Esophagus squamous epithelium (tissue), 5 donors: Measurements from ENCODE around the gene RASA3. TPM values are rescaled to one million over a fixed set of nuclear protein-coding genes. Genes with fewer than 3 reads are reported as not detected.
"Not testable (repeated sequence)": the region's sequence is repeated elsewhere in the genome, so short reads cannot be mapped to it uniquely, and the experiment has no call there.

Source experiments
- DNase-seq: peaks from one replicate; lab custom pipeline; 2025; lab: John Stamatoyannopoulos, UW
- H3K27ac ChIP-seq, 4 donors: fragments of 200-600 bp; sonication (generic); one replicate each; pipeline ENCODE4 v1.5.1; 2016 to 2019; ENCODE audit warnings: mild to moderate bottlenecking in 1 of 4
- H3K27me3 ChIP-seq, 4 donors: fragments of 200-600 bp; sonication (generic); 1 replicate in 3 of 4; 2 replicates in 1 of 4; pipeline versions ENCODE4 v1.5.1 to v1.6.0; 2017 to 2021; ENCODE audit warnings: antibody characterized with exemption in 1 of 4
- H3K36me3 ChIP-seq, 3 donors: fragments of 200-600 bp; sonication (generic); one replicate each; pipeline ENCODE4 v1.5.1; 2016 to 2019
- H3K4me1 ChIP-seq, 3 donors: fragments of 200-600 bp; sonication (generic); one replicate each; pipeline ENCODE4 v1.5.1; 2017 to 2019
- H3K4me3 ChIP-seq, 4 donors: fragments of 200-600 bp; sonication (generic); 1 replicate in 3 of 4; 2 replicates in 1 of 4; pipeline ENCODE4 v1.5.1; 2016 to 2019; ENCODE audit warnings: mild to moderate bottlenecking in 2 of 4, moderate library complexity in 1 of 4
- H3K9me3 ChIP-seq, 3 donors: fragments of 200-600 bp; sonication (generic); one replicate each; pipeline ENCODE4 v1.5.1; 2016 to 2019
- POLR2A ChIP-seq, 4 donors: fragments of 450-650 bp; IDR thresholded peaks; one replicate each; pipeline ENCODE4 v1.6.1; 2017; ENCODE audit warnings: antibody characterized with exemption in 4 of 4, mild to moderate bottlenecking in 4 of 4, moderate library complexity in 3 of 4
- WGBS, 2 donors: methylation state at CpG; one replicate each; pipeline ENCODE4 v1.1.5; 2018; 5-methylcytosine and 5-hydroxymethylcytosine counted together
- intact Hi-C: fragments of 100-400 bp; cut with DNase I; formaldehyde crosslinking; loops from one replicate; pipeline ENCODE4 v1.15.0; 2022
- total RNA-seq, 4 donors: library from RNA; depleted of rRNA; stranded (reverse); fragments of >200 nt; gene quantifications; one replicate each; pipeline ENCODE4 v1.1.0, GENCODE V29; 2016
- TF ChIP-seq, protein P1 (sequence below), 6 experiments: fragments of 450-650 bp in 4 of 6; fragments of 200-600 bp in 2 of 6; sonication (generic) in 2 of 6; IDR thresholded peaks; one replicate each; pipeline ENCODE4 v1.5.1; 2016 to 2019; ENCODE audit warnings: antibody characterized with exemption in 6 of 6, mild to moderate bottlenecking in 4 of 6, moderate library complexity in 4 of 6
- donor health status: DM: yes; HTN: yes; CAD: no.

The RASA3 gene, protein sequence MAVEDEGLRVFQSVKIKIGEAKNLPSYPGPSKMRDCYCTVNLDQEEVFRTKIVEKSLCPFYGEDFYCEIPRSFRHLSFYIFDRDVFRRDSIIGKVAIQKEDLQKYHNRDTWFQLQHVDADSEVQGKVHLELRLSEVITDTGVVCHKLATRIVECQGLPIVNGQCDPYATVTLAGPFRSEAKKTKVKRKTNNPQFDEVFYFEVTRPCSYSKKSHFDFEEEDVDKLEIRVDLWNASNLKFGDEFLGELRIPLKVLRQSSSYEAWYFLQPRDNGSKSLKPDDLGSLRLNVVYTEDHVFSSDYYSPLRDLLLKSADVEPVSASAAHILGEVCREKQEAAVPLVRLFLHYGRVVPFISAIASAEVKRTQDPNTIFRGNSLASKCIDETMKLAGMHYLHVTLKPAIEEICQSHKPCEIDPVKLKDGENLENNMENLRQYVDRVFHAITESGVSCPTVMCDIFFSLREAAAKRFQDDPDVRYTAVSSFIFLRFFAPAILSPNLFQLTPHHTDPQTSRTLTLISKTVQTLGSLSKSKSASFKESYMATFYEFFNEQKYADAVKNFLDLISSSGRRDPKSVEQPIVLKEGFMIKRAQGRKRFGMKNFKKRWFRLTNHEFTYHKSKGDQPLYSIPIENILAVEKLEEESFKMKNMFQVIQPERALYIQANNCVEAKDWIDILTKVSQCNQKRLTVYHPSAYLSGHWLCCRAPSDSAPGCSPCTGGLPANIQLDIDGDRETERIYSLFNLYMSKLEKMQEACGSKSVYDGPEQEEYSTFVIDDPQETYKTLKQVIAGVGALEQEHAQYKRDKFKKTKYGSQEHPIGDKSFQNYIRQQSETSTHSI
- 1 to 10 TPM; 1.4 to 8.8 (median 3.1) TPM for total RNA-seq

- H3K4me1 ChIP-seq: peaks cover 31 to 55% (median 33%) of the 10 kb centered on the region in 3 donors
- DNase-seq: no peak
- no CpG with 5 or more reads among the region's 81 CpGs for WGBS, 2 donors
Observed at GRCh38 chr13:114132419-114133121, at the start of gene RASA3. Gene RASA3 (minus strand): TSS chr13:114132623. CDS start chr13:114132489, 134 bp downstream.

GRCh38 chr13:114179087-114179658 lies 46.8 kb upstream of the RASA3 start, which contains the start of gene CFAP97D2:
Gene CFAP97D2 (plus strand): TSS chr13:114179257. CDS start chr13:114179331, 74 bp downstream.
- no peak for DNase-seq

More at GRCh38 chr13:114132419-114133121, at the start of gene RASA3:
- Histone ChIP-seq H3K9me3 (no peaks in the 10 kb centered on the region), H3K36me3 (no peaks in the 10 kb centered on the region), H3K27ac (peak within 1 kb of the TSS; percentile 75 to 86 (median 84)), H3K4me3 (peak within 1 kb of the TSS; percentile 57 to 84 (median 74)), H3K27me3 (peaks cover 0 to 26% (median 0%) of the 10 kb centered on the region in 4 donors)
- intact Hi-C loops: no loop called here
- TF ChIP-seq POLR2A (IDR thresholded peaks at IDR 0.05): peak in 2 of 4 donors; percentile 74 to 80
- TF ChIP-seq, protein P1, sequence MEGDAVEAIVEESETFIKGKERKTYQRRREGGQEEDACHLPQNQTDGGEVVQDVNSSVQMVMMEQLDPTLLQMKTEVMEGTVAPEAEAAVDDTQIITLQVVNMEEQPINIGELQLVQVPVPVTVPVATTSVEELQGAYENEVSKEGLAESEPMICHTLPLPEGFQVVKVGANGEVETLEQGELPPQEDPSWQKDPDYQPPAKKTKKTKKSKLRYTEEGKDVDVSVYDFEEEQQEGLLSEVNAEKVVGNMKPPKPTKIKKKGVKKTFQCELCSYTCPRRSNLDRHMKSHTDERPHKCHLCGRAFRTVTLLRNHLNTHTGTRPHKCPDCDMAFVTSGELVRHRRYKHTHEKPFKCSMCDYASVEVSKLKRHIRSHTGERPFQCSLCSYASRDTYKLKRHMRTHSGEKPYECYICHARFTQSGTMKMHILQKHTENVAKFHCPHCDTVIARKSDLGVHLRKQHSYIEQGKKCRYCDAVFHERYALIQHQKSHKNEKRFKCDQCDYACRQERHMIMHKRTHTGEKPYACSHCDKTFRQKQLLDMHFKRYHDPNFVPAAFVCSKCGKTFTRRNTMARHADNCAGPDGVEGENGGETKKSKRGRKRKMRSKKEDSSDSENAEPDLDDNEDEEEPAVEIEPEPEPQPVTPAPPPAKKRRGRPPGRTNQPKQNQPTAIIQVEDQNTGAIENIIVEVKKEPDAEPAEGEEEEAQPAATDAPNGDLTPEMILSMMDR (IDR thresholded peaks at IDR 0.05): no peak

DNA sequence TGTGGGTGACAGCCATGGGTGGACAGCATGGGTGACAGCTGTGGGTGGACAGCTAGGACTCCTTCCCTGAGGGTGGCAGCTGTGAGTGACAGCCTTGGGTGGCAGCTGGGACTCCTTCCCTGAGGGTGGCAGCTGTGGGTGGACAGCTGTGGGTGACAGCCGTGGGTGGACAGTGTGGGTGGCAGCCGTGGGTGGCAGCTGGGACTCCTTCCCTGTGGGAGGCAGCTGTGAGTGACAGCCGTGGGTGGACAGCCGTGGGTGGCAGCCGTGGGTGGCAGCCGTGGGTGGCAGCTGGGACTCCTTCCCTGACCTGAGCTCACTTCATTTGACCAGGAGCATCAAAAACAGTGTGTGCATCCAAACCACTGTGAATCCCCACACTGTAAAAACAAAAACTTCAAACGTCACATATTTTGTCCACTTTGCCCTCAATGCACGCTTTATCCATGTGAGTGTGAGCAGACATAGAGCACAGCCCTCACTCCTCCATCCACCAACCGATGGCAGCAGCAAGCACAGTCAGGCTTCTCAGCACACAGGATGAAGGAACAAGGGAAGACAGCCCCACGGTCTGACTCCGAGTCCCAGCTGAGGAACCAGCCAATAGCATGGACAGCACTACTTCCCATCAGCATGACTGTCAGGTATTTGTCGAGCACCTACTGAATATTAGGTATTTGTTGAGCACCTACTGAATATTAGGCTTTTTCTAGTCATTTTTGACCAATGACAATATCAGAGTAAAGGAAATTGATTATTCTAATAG lies 45.0 kb upstream of the RASA3 start:
- Histone ChIP-seq H3K4me1 (no peaks in the 10 kb centered on the region), H3K9me3 (peaks cover 0 to 13% (median 0%) of the 10 kb centered on the region in 3 donors), H3K36me3 (no peaks in the 10 kb centered on the region), H3K27ac (no peak overlapping the region), H3K27me3 (peaks cover 0 to 21% (median 0%) of the 10 kb centered on the region in 4 donors), H3K4me3 (no peak overlapping the region)
- no peak for DNase-seq
- no peak for TF ChIP-seq POLR2A (IDR thresholded peaks at IDR 0.05)
- TF ChIP-seq, protein P1 (IDR thresholded peaks at IDR 0.05): no peak
- intact Hi-C loops: no loop called here
- WGBS, 2 donors: 55 to 61% methylated on average over 3 to 6 of the region's 12 CpGs

More at GRCh38 chr13:114179087-114179658, 46.8 kb upstream of the RASA3 start, which contains the start of gene CFAP97D2:
- no peaks in the 10 kb centered on the region for H3K9me3 ChIP-seq
- WGBS, 2 donors: 63 to 67% methylated on average over 10 to 12 of the region's 13 CpGs
- H3K36me3 ChIP-seq: no peaks in the 10 kb centered on the region
- TF ChIP-seq POLR2A (IDR thresholded peaks at IDR 0.05): no peak
- TF ChIP-seq, protein P1 (IDR thresholded peaks at IDR 0.05): no peak
- H3K27me3 ChIP-seq: peaks cover 0 to 30% (median 0%) of the 10 kb centered on the region in 4 donors
- no peaks in the 10 kb centered on the region for H3K4me1 ChIP-seq
- no peak within 1 kb of the TSS for H3K27ac ChIP-seq
- no peak within 1 kb of the TSS for H3K4me3 ChIP-seq
- intact Hi-C loops: no loop called here

DNA sequence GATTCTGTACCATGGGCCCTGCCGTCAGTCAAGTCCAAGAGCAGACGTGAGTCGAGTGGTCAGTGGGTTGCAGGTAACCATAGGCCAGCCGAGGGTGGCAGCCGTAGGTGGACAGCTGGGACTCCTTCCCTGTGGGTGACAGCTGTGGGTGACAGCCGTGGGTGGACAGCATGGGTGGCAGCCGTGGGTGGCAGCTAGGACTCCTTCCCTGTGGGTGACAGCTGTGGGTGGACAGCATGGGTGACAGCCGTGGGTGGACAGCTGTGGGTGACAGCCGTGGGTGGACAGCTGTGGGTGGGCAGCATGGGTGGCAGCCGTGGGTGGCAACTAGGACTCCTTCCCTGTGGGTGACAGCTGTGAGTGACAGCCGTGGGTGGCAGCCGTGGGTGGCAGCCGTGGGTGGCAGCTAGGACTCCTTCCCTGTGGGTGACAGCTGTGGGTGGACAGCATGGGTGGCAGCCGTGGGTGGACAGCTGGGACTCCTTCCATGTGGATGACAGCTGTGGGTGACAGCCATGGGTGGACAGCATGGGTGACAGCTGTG lies 44.0 kb upstream of the RASA3 start:
- H3K27ac ChIP-seq, DNase-seq, H3K4me1 ChIP-seq, H3K36me3 ChIP-seq, H3K4me3 ChIP-seq, intact Hi-C loops: not testable (repeated sequence)
- H3K27me3 ChIP-seq: peaks cover 0 to 21% (median 0%) of the 10 kb centered on the region in 4 donors
- H3K9me3 ChIP-seq: peaks cover 0 to 16% (median 0%) of the 10 kb centered on the region in 3 donors
- 59% methylated on average over 3 of the region's 14 CpGs; no CpG with 5 or more reads in 1 of the 2 donors for WGBS, 2 donors
